ENCODE measurements around the gene MMP23B. TPM values are rescaled to one million over a fixed set of nuclear protein-coding genes. Genes with fewer than 3 reads are reported as not detected.

Gene MMP23B
- 1 to 10 TPM; 7.2 to 8.7 (median 7.4) TPM for total RNA-seq
- long read RNA-seq, donor 1, partial matches to known transcripts, result 3 of 8 reads
- long read RNA-seq, donor 1, other reads (novel, unspliced or antisense), result 0 of 8 reads
- long read RNA-seq, donor 2, partial matches to known transcripts, result 0 of 2 reads
- long read RNA-seq, donor 2, other reads (novel, unspliced or antisense), result 2 of 2 reads

- intact Hi-C loops (cut with DNase I, micrococcal nuclease), result no loop called here
- Histone ChIP-seq H3K9me3 (no peaks in the 10 kb centered on the region), H3K4me1 (ENCODE audit: low read depth) (peaks cover 12% of the 10 kb centered on the region), H3K4me3 (no peak within 1 kb of the TSS), H3K36me3 (ENCODE audit: low read depth) (no peaks in the 10 kb centered on the region)
- no peak for TF ChIP-seq CTCF (IDR thresholded peaks at IDR 0.05)
- no peak for ATAC-seq
- peak in 1 of 3 donors; percentile 60 for DNase-seq
Measured at GRCh38 chr1:1631782-1632420, at the start of gene MMP23B. Gene MMP23B, plus strand, starts transcription at chr1:1632173. Its CDS starts 46 bp downstream, at chr1:1632219.

GRCh38 chr1:1582585-1583346, 49.2 kb upstream of the MMP23B start:
- intact Hi-C loops (cut with DNase I, micrococcal nuclease), result no loop called here
- H3K9me3 ChIP-seq, result no peaks in the 10 kb centered on the region
- H3K4me1 ChIP-seq (ENCODE audit: low read depth), result peaks cover under 1% of the 10 kb centered on the region
- no peak overlapping the region for H3K4me3 ChIP-seq
- DNase-seq (no peak), ATAC-seq (no peak)
- H3K36me3 ChIP-seq (ENCODE audit: low read depth), result no peaks in the 10 kb centered on the region
- no peak for TF ChIP-seq CTCF (IDR thresholded peaks at IDR 0.05)

- intact Hi-C loops (cut with DNase I, micrococcal nuclease), result no loop called here
- Histone ChIP-seq H3K36me3 (ENCODE audit: low read depth) (no peaks in the 10 kb centered on the region), H3K4me1 (ENCODE audit: low read depth) (no peaks in the 10 kb centered on the region), H3K4me3 (no peak overlapping the region), H3K9me3 (no peaks in the 10 kb centered on the region)
- TF ChIP-seq CTCF (IDR thresholded peaks at IDR 0.05), result no peak
- DNase-seq (no peak), ATAC-seq (no peak)
Measured at GRCh38 chr1:1583347-1584010, 48.5 kb upstream of the MMP23B start.

- TF ChIP-seq CTCF (IDR thresholded peaks at IDR 0.05), result no peak
- intact Hi-C loops (cut with DNase I, micrococcal nuclease), result no loop called here
- ATAC-seq, result no peak
Measured at GRCh38 chr1:1591452-1591851, 40.5 kb upstream of the MMP23B start.

GRCh38 chr1:1593834-1594601, 38.0 kb upstream of the MMP23B start:
- ATAC-seq (no peak), DNase-seq (no peak)
- H3K4me1 ChIP-seq (ENCODE audit: low read depth), result peaks cover under 1% of the 10 kb centered on the region
- H3K36me3 ChIP-seq (ENCODE audit: low read depth), result no peaks in the 10 kb centered on the region
- H3K9me3 ChIP-seq, result no peaks in the 10 kb centered on the region
- H3K4me3 ChIP-seq, result no peak overlapping the region
- intact Hi-C loops (cut with DNase I, micrococcal nuclease), result no loop called here
- TF ChIP-seq CTCF (IDR thresholded peaks at IDR 0.05), result no peak

More at GRCh38 chr1:1591452-1591851, 40.5 kb upstream of the MMP23B start:
- H3K9me3 ChIP-seq, result no peaks in the 10 kb centered on the region
- no peak for DNase-seq
- H3K36me3 ChIP-seq (ENCODE audit: low read depth), result no peaks in the 10 kb centered on the region
- no peak overlapping the region for H3K4me3 ChIP-seq
- H3K4me1 ChIP-seq (ENCODE audit: low read depth), result no peaks in the 10 kb centered on the region
